HG03354 (cell line): ENCODE measurements around the gene TSPAN11.
"Not testable (repeated sequence)": the region's sequence is repeated elsewhere in the genome, so short reads cannot be mapped to it uniquely, and the experiment has no call there.

Experiments used
- ATAC-seq: cut with Tn5 transposase; IDR thresholded peaks from one replicate; pipeline ENCODE4 v1.9.1; 2021; ENCODE audit warnings: mild to moderate bottlenecking; ENCODE audit not compliant: unreplicated experiment, poor library complexity, severe bottlenecking

The TSPAN11 gene

DNA sequence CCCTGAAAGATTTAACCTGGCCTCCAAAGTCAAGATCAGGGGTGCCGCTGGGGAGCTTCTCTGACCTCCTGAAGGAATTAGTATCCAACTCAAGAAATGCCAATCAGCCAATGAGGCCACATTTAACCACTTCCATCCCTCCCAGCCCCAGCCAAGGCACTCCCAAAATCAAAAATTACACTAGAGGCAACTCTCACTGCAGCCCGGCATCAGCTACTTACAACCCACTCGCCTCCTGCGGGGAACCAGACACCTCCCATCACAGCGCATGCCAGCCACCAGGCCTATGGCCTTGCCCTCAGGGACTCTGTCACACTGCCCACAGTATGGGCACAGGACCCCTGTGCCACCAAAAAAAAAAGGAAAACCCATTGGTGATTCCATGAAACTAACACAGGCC lies 84.8 kb downstream of the TSPAN11 start:
- no peak for ATAC-seq

DNA sequence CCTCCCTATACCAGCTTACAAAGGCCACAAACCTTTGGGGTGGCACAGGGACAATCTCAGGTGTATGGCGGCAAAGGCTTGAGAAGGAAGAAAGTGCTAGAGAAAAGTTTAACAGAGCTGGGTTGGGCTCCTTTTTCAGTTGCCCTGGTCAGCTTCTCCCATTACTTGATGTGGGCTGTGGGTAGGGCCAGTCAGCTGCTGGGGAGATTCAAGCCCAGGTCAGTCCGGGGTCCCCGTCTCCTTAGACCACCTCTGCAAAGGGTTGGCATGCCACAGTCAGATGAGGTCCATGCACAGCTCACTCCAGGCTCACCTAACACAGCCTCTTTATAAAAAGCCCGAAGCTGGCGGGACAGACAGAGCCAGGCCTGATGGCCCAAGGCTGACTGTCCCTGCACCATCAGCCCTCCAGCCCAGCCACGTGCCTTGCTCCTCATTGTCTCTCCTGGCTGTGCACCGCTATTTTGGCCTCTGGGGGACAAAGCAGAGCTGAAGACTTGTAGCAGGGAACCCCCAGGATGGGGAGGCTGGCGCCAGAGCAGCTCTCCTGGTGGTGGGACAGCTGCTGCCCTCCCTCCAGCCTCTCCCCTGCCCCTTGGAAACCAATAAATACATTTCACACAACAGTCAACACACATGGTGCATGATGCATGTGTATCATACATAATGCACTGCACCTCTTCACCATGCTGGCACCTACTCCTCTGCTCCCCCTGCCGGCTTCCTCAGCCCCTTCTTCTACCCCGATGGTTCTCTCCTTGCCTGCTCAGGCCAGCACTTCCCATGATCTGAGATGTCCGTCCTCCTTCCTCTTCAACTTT lies 85.4 kb downstream of the TSPAN11 start:
- no peak for ATAC-seq

GRCh38 chr12:31012567-31012891 lies 86.0 kb downstream of the TSPAN11 start:
- ATAC-seq, result not testable (repeated sequence)

DNA sequence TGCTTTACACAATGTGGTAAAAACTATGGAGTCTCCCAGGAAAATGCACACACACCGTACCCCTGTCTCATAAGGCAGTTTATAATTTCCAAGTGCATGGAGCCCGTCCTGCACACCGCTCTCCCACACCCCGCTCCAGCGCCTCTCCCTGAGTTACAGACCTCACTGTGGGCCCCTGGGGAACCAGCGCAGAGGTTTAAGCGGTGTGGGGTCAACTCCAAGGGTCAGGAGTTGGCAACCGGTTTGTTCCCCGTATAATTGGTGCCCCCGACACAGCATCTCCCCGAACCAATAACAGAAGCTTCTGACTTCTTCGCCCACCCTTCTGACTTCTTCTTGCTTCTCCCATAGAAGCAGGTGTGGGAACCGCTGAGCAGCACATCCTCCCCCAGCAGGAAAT lies 88.7 kb downstream of the TSPAN11 start:
- no peak for ATAC-seq

GRCh38 chr12:31016057-31016456 lies 89.5 kb downstream of the TSPAN11 start:
- ATAC-seq, result no peak

DNA sequence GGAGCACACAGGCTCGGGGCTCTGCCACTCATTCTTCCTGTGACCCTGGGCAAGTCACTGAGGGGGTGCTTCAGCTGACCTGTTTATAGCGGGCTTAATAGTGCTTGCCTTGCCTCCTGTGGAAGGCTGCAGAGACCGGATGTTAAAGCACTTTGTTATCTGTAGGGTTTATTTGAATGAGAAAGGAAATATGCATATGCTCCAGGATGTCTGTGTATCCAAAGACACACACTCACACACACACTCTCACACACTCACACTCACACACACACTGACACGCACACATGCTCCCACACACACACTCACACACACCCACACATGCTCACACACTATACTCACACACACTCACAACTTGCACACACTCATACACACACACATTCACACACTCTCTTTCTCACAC lies 91.0 kb downstream of the TSPAN11 start:
- no peak for ATAC-seq

DNA sequence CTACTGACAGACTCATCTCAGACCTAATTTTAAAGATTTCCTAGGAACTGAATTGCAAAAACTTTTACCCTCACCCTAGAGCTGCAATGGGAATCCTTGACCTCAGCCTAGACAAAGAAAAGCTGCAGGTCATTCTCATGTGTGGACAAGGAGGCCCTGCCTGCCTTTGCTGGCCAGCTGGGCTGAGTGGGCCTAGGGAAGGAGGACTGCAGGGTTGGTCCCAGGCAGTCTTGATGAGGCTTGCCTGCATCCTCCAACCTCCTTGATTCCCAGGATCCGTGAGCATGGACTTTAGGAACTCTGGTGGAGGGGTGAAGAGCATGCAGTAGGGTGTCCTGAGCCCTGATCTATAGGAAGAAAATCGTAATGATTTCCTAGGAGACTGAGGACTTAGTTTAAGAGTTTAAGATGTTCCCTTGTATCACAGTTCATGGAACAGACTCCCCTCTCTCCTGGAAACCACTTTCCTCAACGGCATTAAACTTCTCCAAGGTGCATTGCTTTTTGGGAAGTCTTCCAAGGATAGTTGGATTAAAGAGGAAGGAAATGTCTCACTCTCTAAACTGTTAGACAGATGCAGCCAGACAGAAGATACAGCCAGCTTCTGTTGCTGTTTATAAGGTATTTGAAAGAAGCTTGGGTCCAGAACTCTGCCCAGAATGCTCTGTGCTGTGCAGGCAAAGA lies 91.7 kb downstream of the TSPAN11 start:
- no peak for ATAC-seq

- no peak for ATAC-seq
Observed at GRCh38 chr12:31018790-31019505, 92.4 kb downstream of the TSPAN11 start.

- ATAC-seq, result no peak
Observed at GRCh38 chr12:31019561-31019960, 93.0 kb downstream of the TSPAN11 start.

- ATAC-seq, result no peak
Observed at GRCh38 chr12:31019976-31020375, 93.4 kb downstream of the TSPAN11 start.

DNA sequence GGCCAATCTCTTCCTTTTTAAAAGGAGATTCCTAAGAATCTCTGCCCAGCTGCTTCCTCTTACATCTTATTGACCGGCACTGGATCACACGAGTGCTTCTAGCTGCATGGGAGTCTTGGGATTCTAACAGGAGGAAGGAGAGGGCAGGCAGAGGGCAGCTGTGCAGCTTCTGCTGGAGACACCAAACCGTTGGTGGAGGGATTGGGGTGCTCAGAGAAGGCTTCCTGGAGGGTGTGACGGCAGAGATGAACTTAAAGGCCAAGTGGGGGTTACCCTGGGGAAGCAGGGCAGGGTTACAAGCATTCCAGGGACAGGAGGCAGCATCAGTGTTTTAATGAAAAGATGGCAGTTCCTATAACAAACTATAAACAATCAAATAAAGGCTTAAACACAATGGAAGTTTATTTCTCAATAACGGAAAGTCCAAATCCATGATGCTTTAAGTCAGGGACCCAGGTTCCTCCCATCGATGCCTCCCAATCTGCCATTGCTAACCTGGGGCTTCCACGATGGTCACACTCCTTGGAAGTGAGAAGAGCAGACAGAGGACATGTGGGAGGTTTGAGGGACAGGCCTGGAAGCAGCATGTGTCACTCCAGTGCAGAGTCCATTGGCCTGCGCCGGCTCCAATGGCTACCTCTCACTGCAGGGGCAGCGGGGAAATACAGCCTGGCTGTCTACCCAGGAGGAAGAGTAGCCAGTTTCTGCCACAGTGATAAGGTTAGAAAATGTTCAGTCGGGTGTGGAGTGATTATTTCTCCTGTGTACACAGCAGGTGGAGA lies 94.0 kb downstream of the TSPAN11 start:
- no peak for ATAC-seq

DNA sequence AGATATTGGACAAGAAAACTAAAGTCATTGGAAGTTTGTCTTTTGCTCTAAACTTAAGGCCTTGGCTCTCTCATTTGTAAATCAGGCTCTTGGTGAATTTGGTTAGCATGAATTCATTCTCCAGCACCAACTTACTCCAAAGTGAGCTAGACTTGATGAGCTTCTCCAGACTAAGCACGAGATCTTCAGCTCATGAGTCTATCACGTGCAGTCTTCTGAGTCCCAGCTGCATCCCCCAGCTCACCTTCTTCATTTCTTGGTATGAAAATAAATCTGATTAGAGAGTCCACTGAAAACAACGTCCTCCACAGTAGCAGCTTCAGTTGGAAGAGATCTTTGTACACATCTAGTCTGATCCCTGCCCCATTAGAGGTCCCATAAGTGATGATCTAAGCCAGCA lies 94.6 kb downstream of the TSPAN11 start:
- no peak for ATAC-seq

GRCh38 chr12:31021809-31022494 lies 95.4 kb downstream of the TSPAN11 start:
- no peak for ATAC-seq

DNA sequence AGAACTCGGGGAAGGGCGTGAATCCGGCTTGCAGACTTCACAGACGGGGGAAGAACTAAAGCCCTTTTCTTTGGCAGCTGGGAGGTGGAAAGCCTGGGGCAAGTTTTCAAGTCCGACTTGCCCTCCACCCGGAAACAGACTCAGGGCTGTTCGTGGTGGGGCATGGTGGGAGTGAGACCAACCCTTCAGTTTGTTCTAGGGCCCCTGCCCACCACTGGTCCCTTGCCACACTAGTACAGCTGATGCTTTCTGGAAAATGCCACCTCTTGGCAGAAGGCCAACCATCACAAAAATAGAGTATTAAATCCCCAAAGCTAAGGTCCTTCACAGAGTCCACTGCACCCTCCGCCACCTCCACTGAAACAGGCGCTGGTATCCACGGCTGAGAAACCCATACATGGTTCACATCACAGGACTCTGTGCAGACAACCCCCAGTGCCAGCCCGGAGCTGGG lies 96.8 kb downstream of the TSPAN11 start:
- ATAC-seq, result no peak

DNA sequence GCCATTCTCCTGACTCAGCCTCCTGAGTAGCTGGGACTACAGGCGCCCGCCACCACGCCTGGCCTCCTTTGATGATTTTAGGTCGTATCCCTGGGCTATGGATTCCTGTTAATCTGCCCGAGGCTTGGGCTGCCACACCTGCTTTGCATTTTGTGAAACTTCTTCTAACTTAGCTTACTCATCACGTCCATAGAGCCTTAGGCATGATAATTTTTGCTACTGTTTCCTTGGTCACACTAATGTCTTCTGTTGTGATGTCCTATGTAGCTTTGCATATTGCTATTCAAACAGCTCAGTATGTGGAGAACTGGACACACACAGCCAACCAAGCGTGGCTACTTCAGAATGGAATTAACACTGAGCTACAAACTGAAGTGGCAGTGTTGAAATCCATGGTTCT lies 99.7 kb downstream of the TSPAN11 start:
- ATAC-seq, result no peak

- ATAC-seq, result not testable (repeated sequence)
Observed at GRCh38 chr12:31027006-31027405, 100.5 kb downstream of the TSPAN11 start.

GRCh38 chr12:31029468-31029867 lies 102.9 kb downstream of the TSPAN11 start:
- no peak for ATAC-seq

- no peak for ATAC-seq
Observed at GRCh38 chr12:31029916-31030562, 103.5 kb downstream of the TSPAN11 start.

DNA sequence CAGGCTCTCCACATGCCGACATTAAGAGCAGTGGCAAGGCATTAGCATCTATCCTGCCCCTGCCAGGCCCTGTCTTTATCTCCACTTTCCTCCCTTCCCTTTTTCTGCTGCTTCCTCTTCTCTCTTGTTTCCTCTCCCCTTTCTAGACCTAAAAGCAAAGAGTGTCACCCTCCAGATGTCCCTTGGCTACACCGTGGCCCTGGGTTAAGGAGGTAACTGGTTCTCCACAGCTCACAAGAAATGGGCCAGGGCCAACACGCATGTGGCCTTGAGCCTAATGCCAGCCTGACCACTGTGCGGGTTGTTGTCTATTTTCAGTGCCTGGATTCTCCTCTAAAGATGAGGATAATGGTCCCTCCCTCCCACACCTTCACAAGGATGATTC lies 105.4 kb downstream of the TSPAN11 start:
- no peak for ATAC-seq
